MM.1S (cell line): ENCODE data around the gene SSBP2.

Source experiments
- DNase-seq: peaks from one replicate; pipeline ENCODE4 v3.0.0-alpha.2; 2015
- H2AFZ ChIP-seq: fragments of 300-600 bp; sonication (generic); 2 replicates; pipeline ENCODE4 v1.6.0; 2016; ENCODE audit warnings: antibody characterized with exemption, low read length
- H3F3A ChIP-seq: fragments of 300-600 bp; sonication (generic); 2 replicates; pipeline ENCODE4 v1.6.1; 2016; ENCODE audit warnings: mild to moderate bottlenecking, antibody characterized with exemption, low read length, moderate library complexity, mixed read lengths; ENCODE audit not compliant: insufficient read depth
- H3K27ac ChIP-seq: fragments of 300-600 bp; sonication (generic); 2 replicates; pipeline ENCODE4 v1.5.1; 2016; ENCODE audit warnings: mild to moderate bottlenecking, low read length
- H3K27me3 ChIP-seq: fragments of 300-600 bp; sonication (generic); replicated peaks from 2 replicates; pipeline ENCODE4 v1.6.0; 2016; ENCODE audit warnings: low read length; ENCODE audit not compliant: insufficient read depth
- H3K36me3 ChIP-seq: fragments of 300-600 bp; sonication (generic); replicated peaks from 2 replicates; pipeline ENCODE4 v1.6.1; 2016; ENCODE audit warnings: mild to moderate bottlenecking, low read length, mixed read lengths; ENCODE audit not compliant: insufficient read depth
- H3K4me1 ChIP-seq: fragments of 300-600 bp; sonication (generic); 2 replicates; pipeline ENCODE4 v1.6.1; 2016; ENCODE audit warnings: low read length, mixed read lengths
- H3K4me2 ChIP-seq: fragments of 300-600 bp; sonication (generic); 2 replicates; pipeline ENCODE4 v1.6.0; 2016; ENCODE audit warnings: low read depth, low read length
- H3K4me3 ChIP-seq: fragments of 300-600 bp; sonication (generic); 2 replicates; pipeline ENCODE4 v1.5.1; 2016; ENCODE audit warnings: low read length, mixed read lengths
- H3K79me2 ChIP-seq: fragments of 300-600 bp; sonication (generic); 2 replicates; pipeline ENCODE4 v1.6.1; 2016; ENCODE audit warnings: mixed run types, low read length, mixed read lengths
- H3K9ac ChIP-seq: fragments of 300-600 bp; sonication (generic); 2 replicates; pipeline ENCODE4 v1.6.1; 2016; ENCODE audit warnings: low read length, mixed read lengths
- H3K9me2 ChIP-seq: fragments of 300-600 bp; sonication (generic); replicated peaks from 2 replicates; pipeline ENCODE4 v1.6.1; 2016; ENCODE audit warnings: mild to moderate bottlenecking, low read length, mixed read lengths; ENCODE audit not compliant: insufficient read depth
- H3K9me3 ChIP-seq: fragments of 300-600 bp; sonication (generic); replicated peaks from 2 replicates; pipeline ENCODE4 v1.6.1; 2016; ENCODE audit warnings: mild to moderate bottlenecking, low read length, mixed read lengths; ENCODE audit not compliant: insufficient read depth
- H4K20me1 ChIP-seq: fragments of 300-600 bp; sonication (generic); 2 replicates; pipeline ENCODE4 v1.6.1; 2016; ENCODE audit warnings: mild to moderate bottlenecking, low read length, moderate library complexity, mixed read lengths; ENCODE audit not compliant: insufficient read depth
- CTCF ChIP-seq: fragments of 300-600 bp; sonication (generic); IDR thresholded peaks from 2 replicates; pipeline ENCODE4 v1.5.1; 2016; ENCODE audit warnings: antibody characterized with exemption, low read length, mixed read lengths
- EZH2 ChIP-seq: fragments of 300-600 bp; sonication (generic); optimal IDR thresholded peaks from 2 replicates; pipeline ENCODE3; 2017; ENCODE audit warnings: low read depth, mild to moderate bottlenecking, antibody characterized with exemption, low read length, mixed read lengths
- EZH2phosphoT487 ChIP-seq: fragments of 300-600 bp; sonication (generic); IDR thresholded peaks from 2 replicates; pipeline ENCODE4 v1.6.1; 2018; ENCODE audit warnings: antibody characterized with exemption, low read length

The SSBP2 gene

GRCh38 chr5:81590498-81591384 is 160.2 kb downstream of the SSBP2 start:
- Histone ChIP-seq H3F3A (no peaks in the 10 kb centered on the region), H3K9ac (0 out of 2 replicates have a peak overlapping the region, but pooled peaks have one; percentile 4), H3K27me3 (no peaks in the 10 kb centered on the region), H3K4me1 (peaks cover 9% of the 10 kb centered on the region; the same call in 1 of the 2 replicates), H3K27ac (peak overlapping the region; percentile 39; the same call in 1 of the 2 replicates), H3K9me2 (no peaks in the 10 kb centered on the region), H4K20me1 (no peaks in the 10 kb centered on the region), H3K4me2 (peak overlapping the region; percentile 30; the same call in 1 of the 2 replicates), H3K4me3 (0 out of 2 replicates have a peak overlapping the region, but pooled peaks have one; percentile 9), H3K36me3 (no peaks in the 10 kb centered on the region), H2AFZ (no peak overlapping the region), H3K79me2 (peaks cover 31% of the 10 kb centered on the region), H3K9me3 (no peaks in the 10 kb centered on the region)
- DNase-seq, result peak; percentile 19
- no peak for TF ChIP-seq EZH2
- TF ChIP-seq CTCF, result no peak

- TF ChIP-seq CTCF (no peak), EZH2 (no peak), EZH2phosphoT487 (no peak)
- Histone ChIP-seq H3F3A (peaks cover 3% of the 10 kb centered on the region; the same call in 1 of the 2 replicates), H3K9me2 (no peaks in the 10 kb centered on the region), H3K4me3 (no peak overlapping the region), H3K4me2 (no peak overlapping the region), H4K20me1 (no peaks in the 10 kb centered on the region), H2AFZ (no peak overlapping the region), H3K9ac (no peak overlapping the region), H3K9me3 (no peaks in the 10 kb centered on the region), H3K4me1 (no peaks in the 10 kb centered on the region), H3K27ac (no peak overlapping the region), H3K36me3 (no peaks in the 10 kb centered on the region), H3K79me2 (peaks cover 28% of the 10 kb centered on the region), H3K27me3 (no peaks in the 10 kb centered on the region)
- peak; percentile 18 for DNase-seq
Observed at GRCh38 chr5:81579262-81579924, 171.5 kb downstream of the SSBP2 start.

DNA sequence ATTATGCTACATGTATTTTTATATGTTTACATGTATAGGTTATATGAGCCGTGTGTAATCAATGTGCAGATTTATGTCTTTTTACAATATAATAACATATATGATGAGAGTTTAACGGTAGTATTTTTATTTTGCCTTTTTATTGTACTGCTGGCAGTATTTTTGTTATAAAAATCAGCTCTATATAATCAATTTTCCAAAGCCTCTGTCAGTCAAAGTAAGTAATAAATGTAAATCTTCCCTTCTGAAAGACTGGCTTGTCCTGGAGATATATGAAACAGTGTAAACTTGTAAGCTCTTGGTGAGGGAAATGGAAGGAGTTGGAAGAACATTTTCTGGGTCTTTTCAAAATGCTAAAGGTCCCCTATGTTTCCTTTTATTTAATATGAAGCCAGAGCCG is 173.8 kb downstream of the SSBP2 start:
- no peaks in the 10 kb centered on the region for H3K9me2 ChIP-seq

More for the DNA sequence above, 173.8 kb downstream of the SSBP2 start:
- no peak for TF ChIP-seq EZH2phosphoT487
- TF ChIP-seq CTCF, result no peak
- no peak for TF ChIP-seq EZH2
- Histone ChIP-seq H3K9ac (no peak overlapping the region), H3K4me3 (no peak overlapping the region), H3K9me3 (no peaks in the 10 kb centered on the region), H3K4me1 (no peaks in the 10 kb centered on the region), H3F3A (peaks cover 3% of the 10 kb centered on the region; the same call in 1 of the 2 replicates), H3K36me3 (no peaks in the 10 kb centered on the region), H3K4me2 (no peak overlapping the region), H2AFZ (no peak overlapping the region), H4K20me1 (no peaks in the 10 kb centered on the region), H3K27me3 (no peaks in the 10 kb centered on the region), H3K27ac (no peak overlapping the region), H3K79me2 (peaks cover 20% of the 10 kb centered on the region; the same call in 1 of the 2 replicates)
- no peak for DNase-seq
